Nephron progenitor cell (in vitro differentiated cells): Measurements from ENCODE around the gene KRTAP5-2.
A peak's percentile ranks its signal among the peaks of the same experiment; 100 is the strongest.
"Not testable (repeated sequence)": the region's sequence is repeated elsewhere in the genome, so short reads cannot be mapped to it uniquely, and the experiment has no call there.

Experiments used
- DNase-seq: peaks from one replicate; pipeline ENCODE4 v3.0.0; 2021
- H3K27ac Mint-ChIP-seq: 2 replicates; pipeline ENCODE4 v1.8.0; 2021; ENCODE audit warnings: mild to moderate bottlenecking, moderate library complexity, mixed read lengths
- H3K27me3 Mint-ChIP-seq: 2 replicates; pipeline ENCODE4 v1.8.0; 2021; ENCODE audit warnings: mild to moderate bottlenecking, low read depth, mixed read lengths; ENCODE audit not compliant: poor library complexity
- H3K36me3 Mint-ChIP-seq: 2 replicates; pipeline ENCODE4 v1.8.0; 2021; ENCODE audit warnings: low read depth, mixed read lengths
- H3K4me1 Mint-ChIP-seq: 2 replicates; pipeline ENCODE4 v1.8.0; 2021; ENCODE audit warnings: mixed read lengths
- H3K4me3 Mint-ChIP-seq: 2 replicates; pipeline ENCODE4 v1.8.0; 2021; ENCODE audit warnings: mild to moderate bottlenecking, moderate library complexity, mixed read lengths
- H3K9me3 Mint-ChIP-seq: 2 replicates; pipeline ENCODE4 v1.8.0; 2021; ENCODE audit warnings: mild to moderate bottlenecking, moderate library complexity, mixed read lengths
- TF ChIP-seq, protein P1 (sequence below): fragments of 200-600 bp; sonication (generic); IDR thresholded peaks from 2 replicates; pipeline ENCODE4 v1.5.0; 2021; ENCODE audit warnings: antibody characterized with exemption

Gene KRTAP5-2

DNA sequence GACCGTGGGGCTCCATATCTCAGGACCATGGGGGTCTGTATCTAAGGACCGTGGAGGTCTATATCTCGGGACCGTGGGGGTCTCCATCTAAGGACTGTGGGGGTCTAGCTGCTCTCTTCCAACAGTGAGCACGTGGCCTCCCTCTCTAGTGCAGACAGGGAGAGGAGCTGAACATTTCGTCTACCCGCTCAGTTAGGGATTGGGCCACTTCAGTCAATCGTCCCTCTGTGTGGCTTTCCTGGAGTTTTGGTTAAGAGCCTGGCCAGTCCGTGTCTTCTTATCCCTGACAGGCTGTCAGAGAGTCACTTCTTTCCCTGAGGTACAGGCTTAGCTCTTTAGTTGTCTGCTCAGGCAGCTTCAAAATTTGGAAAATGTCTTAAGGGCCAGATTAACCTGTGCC is 16.1 kb downstream of the KRTAP5-2 start:
- H3K4me1 Mint-ChIP-seq = no peaks in the 10 kb centered on the region
- TF ChIP-seq, protein P1, sequence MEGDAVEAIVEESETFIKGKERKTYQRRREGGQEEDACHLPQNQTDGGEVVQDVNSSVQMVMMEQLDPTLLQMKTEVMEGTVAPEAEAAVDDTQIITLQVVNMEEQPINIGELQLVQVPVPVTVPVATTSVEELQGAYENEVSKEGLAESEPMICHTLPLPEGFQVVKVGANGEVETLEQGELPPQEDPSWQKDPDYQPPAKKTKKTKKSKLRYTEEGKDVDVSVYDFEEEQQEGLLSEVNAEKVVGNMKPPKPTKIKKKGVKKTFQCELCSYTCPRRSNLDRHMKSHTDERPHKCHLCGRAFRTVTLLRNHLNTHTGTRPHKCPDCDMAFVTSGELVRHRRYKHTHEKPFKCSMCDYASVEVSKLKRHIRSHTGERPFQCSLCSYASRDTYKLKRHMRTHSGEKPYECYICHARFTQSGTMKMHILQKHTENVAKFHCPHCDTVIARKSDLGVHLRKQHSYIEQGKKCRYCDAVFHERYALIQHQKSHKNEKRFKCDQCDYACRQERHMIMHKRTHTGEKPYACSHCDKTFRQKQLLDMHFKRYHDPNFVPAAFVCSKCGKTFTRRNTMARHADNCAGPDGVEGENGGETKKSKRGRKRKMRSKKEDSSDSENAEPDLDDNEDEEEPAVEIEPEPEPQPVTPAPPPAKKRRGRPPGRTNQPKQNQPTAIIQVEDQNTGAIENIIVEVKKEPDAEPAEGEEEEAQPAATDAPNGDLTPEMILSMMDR = no peak
- peaks cover 31% of the 10 kb centered on the region for H3K9me3 Mint-ChIP-seq
- no peak for DNase-seq
- peaks cover 66% of the 10 kb centered on the region for H3K27me3 Mint-ChIP-seq
- no peak overlapping the region for H3K27ac Mint-ChIP-seq
- H3K4me3 Mint-ChIP-seq = no peak overlapping the region
- H3K36me3 Mint-ChIP-seq = no peaks in the 10 kb centered on the region

- H3K9me3 Mint-ChIP-seq = peaks cover 26% of the 10 kb centered on the region
- H3K27me3 Mint-ChIP-seq = peaks cover 77% of the 10 kb centered on the region
- no peaks in the 10 kb centered on the region for H3K4me1 Mint-ChIP-seq
- no peaks in the 10 kb centered on the region for H3K36me3 Mint-ChIP-seq
- DNase-seq = no peak
- TF ChIP-seq, protein P1 = no peak
- H3K27ac Mint-ChIP-seq = no peak overlapping the region
- H3K4me3 Mint-ChIP-seq = no peak overlapping the region
Measured at GRCh38 chr11:1576825-1577224, 21.3 kb downstream of the KRTAP5-2 start.

GRCh38 chr11:1575756-1576155 is 22.3 kb downstream of the KRTAP5-2 start:
- peaks cover 74% of the 10 kb centered on the region for H3K27me3 Mint-ChIP-seq
- not testable (repeated sequence) for H3K27ac Mint-ChIP-seq, H3K4me1 Mint-ChIP-seq, H3K36me3 Mint-ChIP-seq, H3K4me3 Mint-ChIP-seq, DNase-seq
- peaks cover 15% of the 10 kb centered on the region for H3K9me3 Mint-ChIP-seq

- peaks cover 15% of the 10 kb centered on the region for H3K9me3 Mint-ChIP-seq
- H3K36me3 Mint-ChIP-seq = no peaks in the 10 kb centered on the region
- no peak for DNase-seq
- no peak overlapping the region for H3K27ac Mint-ChIP-seq
- peaks cover 80% of the 10 kb centered on the region for H3K27me3 Mint-ChIP-seq
- TF ChIP-seq, protein P1 = no peak
- no peak overlapping the region for H3K4me3 Mint-ChIP-seq
- H3K4me1 Mint-ChIP-seq = no peaks in the 10 kb centered on the region
Measured at GRCh38 chr11:1574933-1575242, 23.2 kb downstream of the KRTAP5-2 start.

GRCh38 chr11:1574238-1574932 is 23.7 kb downstream of the KRTAP5-2 start:
- Mint-ChIP-seq H3K27me3 (peaks cover 80% of the 10 kb centered on the region), H3K27ac (no peak overlapping the region), H3K36me3 (no peaks in the 10 kb centered on the region), H3K4me1 (no peaks in the 10 kb centered on the region), H3K9me3 (peaks cover 15% of the 10 kb centered on the region), H3K4me3 (no peak overlapping the region)
- DNase-seq = peak; percentile 80
- TF ChIP-seq, protein P1 = peak; percentile 56

DNA sequence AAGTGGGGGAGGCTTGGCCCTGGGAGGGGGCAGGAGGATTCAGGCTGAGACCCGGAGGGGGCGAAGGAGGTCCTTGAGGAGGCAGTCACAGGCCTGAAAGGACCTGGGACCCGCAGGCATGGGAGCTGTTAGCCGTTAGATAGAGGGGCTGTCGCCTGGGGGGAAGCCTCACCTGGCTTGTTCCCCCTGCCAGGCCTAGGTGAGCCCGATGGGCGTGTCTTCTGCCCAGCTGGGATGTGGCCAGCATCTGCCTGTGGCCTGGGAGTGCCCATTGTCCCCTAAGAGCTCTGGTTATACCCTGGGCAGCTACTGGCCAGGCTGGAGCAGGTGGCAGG is 24.2 kb downstream of the KRTAP5-2 start:
- TF ChIP-seq, protein P1 = no peak
- peak overlapping the region; percentile 34 for H3K4me3 Mint-ChIP-seq

More for the DNA sequence above, 24.2 kb downstream of the KRTAP5-2 start:
- Mint-ChIP-seq H3K27ac (no peak overlapping the region), H3K36me3 (no peaks in the 10 kb centered on the region), H3K4me1 (no peaks in the 10 kb centered on the region), H3K9me3 (peaks cover 10% of the 10 kb centered on the region), H3K27me3 (peaks cover 79% of the 10 kb centered on the region)
- no peak for DNase-seq
